ENCODE data around the gene AKR1C2. TPM values are rescaled to one million over a fixed set of nuclear protein-coding genes. Genes with fewer than 3 reads are reported as not detected.
"Not testable (repeated sequence)": the region's sequence is repeated elsewhere in the genome, so short reads cannot be mapped to it uniquely, and the experiment has no call there.

Gene AKR1C2
- total RNA-seq, 4 donors from 2014 or later: 1.0 to 5.4 (median 4.4) TPM

DNA sequence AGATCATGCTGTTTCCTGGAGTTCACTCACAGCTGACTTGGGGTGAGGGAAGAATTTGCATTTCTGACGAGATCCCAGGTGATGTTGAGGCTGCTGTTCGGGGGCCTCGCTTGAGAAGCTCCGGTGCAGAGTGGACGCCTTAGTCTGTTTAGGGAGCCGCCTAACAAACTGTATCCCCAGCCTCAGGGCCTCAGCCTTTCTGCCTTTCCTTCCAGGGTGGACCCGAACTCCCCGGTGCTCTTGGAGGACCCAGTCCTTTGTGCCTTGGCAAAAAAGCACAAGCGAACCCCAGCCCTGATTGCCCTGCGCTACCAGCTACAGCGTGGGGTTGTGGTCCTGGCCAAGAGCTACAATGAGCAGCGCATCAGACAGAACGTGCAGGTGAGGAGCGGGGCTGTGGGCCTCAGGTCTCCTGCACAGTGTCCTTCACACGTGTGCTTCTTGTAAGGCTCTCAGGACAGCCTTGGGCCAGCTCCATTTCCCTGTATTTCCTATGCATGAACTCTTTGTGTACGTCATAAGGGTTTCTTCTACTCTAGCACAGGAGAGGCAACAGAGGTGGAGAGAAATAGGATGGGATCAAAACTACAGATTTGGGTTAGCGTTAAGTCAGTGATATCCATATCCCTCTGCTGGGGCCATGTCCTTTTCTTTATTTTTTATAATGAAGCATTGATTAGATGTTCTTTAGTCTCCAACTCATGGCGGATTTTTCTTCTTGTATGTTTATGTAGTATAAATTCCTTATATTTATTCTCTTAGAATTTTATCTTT is 31.1 kb downstream of the AKR1C2 start:
- H3K4me3 ChIP-seq; intact Hi-C loops (cut with DNase I; ENCODE audit: low total_unique reads); DNase-seq; H3K9me3 ChIP-seq; H3K36me3 ChIP-seq; H3K4me1 ChIP-seq; H3K27me3 ChIP-seq; H3K27ac ChIP-seq: not testable (repeated sequence)

DNA sequence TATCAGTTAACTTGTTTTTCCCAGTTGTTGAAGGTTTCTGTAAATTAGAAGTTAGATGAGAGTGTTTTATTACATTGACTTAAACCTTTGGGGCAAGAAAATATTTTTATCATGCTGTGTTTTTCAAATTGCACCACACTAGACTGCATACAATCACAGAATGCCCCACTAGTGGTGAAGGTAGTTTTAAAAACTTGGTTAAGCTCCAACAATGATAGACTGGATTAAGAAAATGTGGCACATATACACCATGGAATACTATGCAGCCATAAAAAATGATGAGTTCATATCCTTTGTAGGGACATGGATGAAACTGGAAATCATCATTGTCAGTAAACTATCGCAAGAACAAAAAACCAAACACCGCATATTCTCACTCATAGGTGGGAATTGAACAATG is 33.3 kb downstream of the AKR1C2 start:
- H3K4me1 ChIP-seq; H3K27me3 ChIP-seq; DNase-seq; H3K36me3 ChIP-seq; H3K9me3 ChIP-seq; intact Hi-C loops (cut with DNase I; ENCODE audit: low total_unique reads); H3K4me3 ChIP-seq; H3K27ac ChIP-seq: not testable (repeated sequence)

GRCh38 chr10:4969289-4969688 is 34.4 kb downstream of the AKR1C2 start:
- DNase-seq; intact Hi-C loops (cut with DNase I; ENCODE audit: low total_unique reads); H3K4me1 ChIP-seq; H3K4me3 ChIP-seq; H3K27ac ChIP-seq; H3K36me3 ChIP-seq; H3K9me3 ChIP-seq; H3K27me3 ChIP-seq: not testable (repeated sequence)

DNA sequence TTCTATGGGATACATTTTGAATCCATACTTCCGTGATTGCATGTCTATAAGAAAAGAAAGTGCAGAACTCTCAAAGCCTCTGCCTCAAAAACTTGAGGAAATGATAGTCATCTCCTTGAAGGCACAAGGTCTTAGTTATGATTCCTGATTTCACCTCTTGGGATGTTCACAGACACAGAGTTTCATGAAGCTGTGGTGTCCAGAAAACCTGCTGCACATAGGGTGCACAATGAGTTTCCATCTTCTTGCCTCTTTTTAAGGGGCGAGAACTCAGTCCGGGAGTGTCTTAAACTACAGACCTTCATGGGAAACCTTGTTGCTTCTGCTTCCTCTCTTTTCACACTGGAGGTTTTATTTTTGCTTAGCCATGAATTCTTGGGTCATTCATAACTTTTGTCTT is 36.5 kb downstream of the AKR1C2 start:
- DNase-seq; H3K4me1 ChIP-seq; H3K9me3 ChIP-seq; H3K4me3 ChIP-seq; H3K27ac ChIP-seq; H3K36me3 ChIP-seq; intact Hi-C loops (cut with DNase I; ENCODE audit: low total_unique reads); H3K27me3 ChIP-seq: not testable (repeated sequence)

GRCh38 chr10:4965763-4966162 is 37.9 kb downstream of the AKR1C2 start:
- H3K4me1 ChIP-seq; intact Hi-C loops (cut with DNase I; ENCODE audit: low total_unique reads); H3K36me3 ChIP-seq; DNase-seq; H3K4me3 ChIP-seq; H3K27ac ChIP-seq; H3K9me3 ChIP-seq; H3K27me3 ChIP-seq: not testable (repeated sequence)

DNA sequence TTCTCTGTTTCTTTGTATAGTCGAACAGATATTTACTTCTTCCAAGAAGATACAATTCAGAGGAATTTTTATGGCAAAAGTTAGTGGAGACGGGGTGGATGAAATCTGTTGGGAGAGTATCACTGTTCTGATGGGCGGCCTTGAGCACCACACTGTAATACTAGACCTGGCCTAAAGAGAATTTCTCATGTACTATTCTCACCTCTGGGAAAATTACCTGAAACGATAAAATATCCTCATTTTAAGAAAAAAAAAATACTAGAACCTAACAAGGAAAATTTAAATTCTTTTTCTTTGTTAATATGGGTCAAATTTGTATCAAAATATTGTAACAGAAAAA is 39.9 kb downstream of the AKR1C2 start:
- H3K27ac ChIP-seq; H3K4me3 ChIP-seq; DNase-seq; H3K36me3 ChIP-seq; H3K9me3 ChIP-seq; H3K27me3 ChIP-seq; H3K4me1 ChIP-seq; intact Hi-C loops (cut with DNase I; ENCODE audit: low total_unique reads): not testable (repeated sequence)

- DNase-seq; H3K27ac ChIP-seq; H3K4me1 ChIP-seq; H3K36me3 ChIP-seq; H3K4me3 ChIP-seq; H3K27me3 ChIP-seq; intact Hi-C loops (cut with DNase I; ENCODE audit: low total_unique reads); H3K9me3 ChIP-seq: not testable (repeated sequence)
Observed at GRCh38 chr10:4962876-4963814, 40.5 kb downstream of the AKR1C2 start, which contains the start of gene AKR1C1. Gene AKR1C1, plus strand, starts transcription at chr10:4963415. Its CDS starts 30 bp downstream, at chr10:4963445.

- intact Hi-C loops (cut with DNase I; ENCODE audit: low total_unique reads); DNase-seq; H3K4me3 ChIP-seq; H3K4me1 ChIP-seq; H3K9me3 ChIP-seq; H3K27ac ChIP-seq; H3K27me3 ChIP-seq; H3K36me3 ChIP-seq: not testable (repeated sequence)
Observed at GRCh38 chr10:4962308-4962707, 41.3 kb downstream of the AKR1C2 start.

- H3K27me3 ChIP-seq; DNase-seq; H3K4me1 ChIP-seq; H3K36me3 ChIP-seq; H3K9me3 ChIP-seq; intact Hi-C loops (cut with DNase I; ENCODE audit: low total_unique reads); H3K27ac ChIP-seq; H3K4me3 ChIP-seq: not testable (repeated sequence)
Observed at GRCh38 chr10:4961558-4961957, 42.1 kb downstream of the AKR1C2 start.

DNA sequence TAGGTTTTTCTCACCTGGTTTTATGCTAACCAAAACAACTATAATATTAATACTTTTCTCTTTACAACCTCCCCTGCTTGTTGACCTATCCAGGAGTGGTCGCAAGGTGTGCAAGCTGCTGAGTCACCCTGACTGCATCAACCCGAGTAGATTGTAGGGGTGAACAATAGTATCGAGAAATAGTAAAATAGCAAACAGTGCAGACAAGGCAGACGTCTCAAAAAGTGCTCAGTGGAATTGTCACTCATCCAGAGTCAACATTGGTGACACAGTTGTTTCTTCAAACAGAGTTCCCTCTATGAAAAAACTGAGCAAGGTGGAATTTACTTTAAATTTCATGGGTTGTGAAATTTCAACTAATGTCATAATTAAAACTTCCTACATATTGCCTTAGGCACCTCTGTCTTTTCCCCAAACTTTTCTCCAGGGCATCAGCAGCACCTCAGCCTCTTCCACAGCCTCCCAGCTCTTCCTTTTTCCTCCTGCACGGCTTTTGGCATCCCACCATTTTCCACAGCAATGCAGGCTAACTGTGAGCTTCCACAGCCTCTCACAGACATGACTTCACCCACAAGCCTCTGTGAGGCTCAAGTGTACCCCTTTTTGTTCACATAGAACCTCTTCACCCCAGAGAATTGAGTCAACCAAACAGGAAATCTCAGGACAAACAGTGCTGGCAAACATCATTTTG is 46.6 kb downstream of the AKR1C2 start:
- H3K27me3 ChIP-seq; H3K9me3 ChIP-seq; H3K36me3 ChIP-seq; H3K4me1 ChIP-seq; H3K27ac ChIP-seq; DNase-seq; intact Hi-C loops (cut with DNase I; ENCODE audit: low total_unique reads); H3K4me3 ChIP-seq: not testable (repeated sequence)

- not testable (repeated sequence) for DNase-seq, H3K4me1 ChIP-seq, H3K9me3 ChIP-seq
Observed at GRCh38 chr10:4956088-4956487, 47.6 kb downstream of the AKR1C2 start.

More at GRCh38 chr10:4956088-4956487, 47.6 kb downstream of the AKR1C2 start:
- H3K27ac ChIP-seq; H3K36me3 ChIP-seq; H3K27me3 ChIP-seq; H3K4me3 ChIP-seq; intact Hi-C loops (cut with DNase I; ENCODE audit: low total_unique reads): not testable (repeated sequence)
